HuH-7.5 (cell line): Measurements from ENCODE around the gene DDX19B.
A peak's percentile ranks its signal among the peaks of the same experiment; 100 is the strongest.
"Not testable (repeated sequence)": the region's sequence is repeated elsewhere in the genome, so short reads cannot be mapped to it uniquely, and the experiment has no call there.

Source experiments
- DNase-seq: peaks from one replicate; pipeline ENCODE4 v3.0.0; 2011; ENCODE audit warnings: low spot score

The DDX19B gene

GRCh38 chr16:70298988-70299938 lies at the start of gene DDX19B:
TSS of gene DDX19B (plus strand) at chr16:70299186. CDS start at chr16:70299298, 112 bp downstream.
- peak; percentile 66 for DNase-seq

GRCh38 chr16:70249697-70250096 lies 49.3 kb upstream of the DDX19B start:
- DNase-seq: not testable (repeated sequence)

- peak; percentile 76 for DNase-seq
These were observed 48.0 kb upstream of the DDX19B start for GRCh38 chr16:70250748-70251628.

- peak; percentile 96 for DNase-seq
These were observed 47.2 kb upstream of the DDX19B start, which contains the start of gene EXOSC6 for GRCh38 chr16:70251629-70252354. TSS of gene EXOSC6 (minus strand) at chr16:70251940. CDS start at chr16:70251900, 40 bp downstream.

- peak; percentile 40 for DNase-seq
These were observed 46.5 kb upstream of the DDX19B start for GRCh38 chr16:70252355-70252988.

GRCh38 chr16:70253291-70254106 lies 45.5 kb upstream of the DDX19B start:
- DNase-seq: peak; percentile 57

GRCh38 chr16:70254180-70254964 lies 44.6 kb upstream of the DDX19B start:
- no peak for DNase-seq

- DNase-seq: no peak
These were observed 44.1 kb upstream of the DDX19B start for GRCh38 chr16:70254965-70255286.

GRCh38 chr16:70255574-70255973 lies 43.4 kb upstream of the DDX19B start:
- no peak for DNase-seq

- no peak for DNase-seq
These were observed 41.6 kb upstream of the DDX19B start for GRCh38 chr16:70257391-70257790.

- DNase-seq: no peak
These were observed 40.9 kb upstream of the DDX19B start for GRCh38 chr16:70258065-70258464.

- DNase-seq: no peak
These were observed 40.0 kb upstream of the DDX19B start for GRCh38 chr16:70258946-70259345.

- not testable (repeated sequence) for DNase-seq
These were observed 39.1 kb upstream of the DDX19B start for GRCh38 chr16:70259903-70260302.

GRCh38 chr16:70267516-70267915 lies 31.5 kb upstream of the DDX19B start:
- peak; percentile 65 for DNase-seq

GRCh38 chr16:70267922-70268321 lies 31.1 kb upstream of the DDX19B start:
- not testable (repeated sequence) for DNase-seq

- no peak for DNase-seq
These were observed 29.5 kb upstream of the DDX19B start for GRCh38 chr16:70269471-70269870.

GRCh38 chr16:70270176-70270575 lies 28.8 kb upstream of the DDX19B start:
- DNase-seq: no peak

GRCh38 chr16:70271696-70272095 lies 27.3 kb upstream of the DDX19B start:
- no peak for DNase-seq

- no peak for DNase-seq
These were observed 22.6 kb upstream of the DDX19B start for GRCh38 chr16:70276392-70276791.
